Measurements from ENCODE around the gene PLEKHN1. TPM values are rescaled to one million over a fixed set of nuclear protein-coding genes. Genes with fewer than 3 reads are reported as not detected.

The PLEKHN1 gene
- total RNA-seq, 6 experiments from 2014 or later, result 0.11 to 2.4 (median 0.26) TPM; not detected in 1

- DNase-seq, result peak in 1 of 3 donors; percentile 60
- Histone ChIP-seq H3K4me1 (peaks cover 0 to 30% (median 0%) of the 10 kb centered on the region in 4 donors), H3K27ac (no peak overlapping the region), H3K4me3 (no peak overlapping the region), H3K27me3 (peaks cover 0 to 3% of the 10 kb centered on the region in 2 donors), H3K36me3 (no peaks in the 10 kb centered on the region), H3K9me3 (no peaks in the 10 kb centered on the region)
- peak; percentile 31 to 46 (median 42) for TF ChIP-seq CTCF (IDR thresholded peaks at IDR 0.05)
- no peak for TF ChIP-seq POLR2A (IDR thresholded peaks at IDR 0.05)
- intact Hi-C loops (cut with DNase I), result no loop called here
- 44% methylated on average over 20 of the region's 38 CpGs for WGBS (ENCODE audit: insufficient coverage, low coverage, low lambda C conversion rate, missing lambda C conversion rate)
- ATAC-seq, result peak; percentile 70 to 75 (median 73)
These were observed 45.1 kb upstream of the PLEKHN1 start for GRCh38 chr1:921011-921837.

- H3K27me3 ChIP-seq, result peaks cover 0 to 3% of the 10 kb centered on the region in 2 donors
- WGBS (ENCODE audit: insufficient coverage, low coverage, low lambda C conversion rate, missing lambda C conversion rate), result 13% methylated on average over 4 of the region's 72 CpGs
- H3K36me3 ChIP-seq, result no peaks in the 10 kb centered on the region
- DNase-seq (peak; percentile 80 to 85 (median 82)), ATAC-seq (peak; percentile 53 to 74 (median 60))
- no peak for TF ChIP-seq POLR2A (IDR thresholded peaks at IDR 0.05)
- no peak for TF ChIP-seq CTCF (IDR thresholded peaks at IDR 0.05)
- intact Hi-C loops (cut with DNase I), result no loop called here
- H3K9me3 ChIP-seq, result no peaks in the 10 kb centered on the region
- peak within 1 kb of the TSS; percentile 33 to 55 (median 34) for H3K4me3 ChIP-seq
- H3K4me1 ChIP-seq, result peaks cover 0 to 20% (median 0%) of the 10 kb centered on the region in 4 donors
- H3K27ac ChIP-seq, result peak within 1 kb of the TSS in 1 of 3 donors; percentile 13
These were observed 42.9 kb upstream of the PLEKHN1 start, which contains the start of gene SAMD11 for GRCh38 chr1:923131-923990. SAMD11 (plus strand) TSS chr1:923923; CDS start chr1:924432, 509 bp downstream.

DNA sequence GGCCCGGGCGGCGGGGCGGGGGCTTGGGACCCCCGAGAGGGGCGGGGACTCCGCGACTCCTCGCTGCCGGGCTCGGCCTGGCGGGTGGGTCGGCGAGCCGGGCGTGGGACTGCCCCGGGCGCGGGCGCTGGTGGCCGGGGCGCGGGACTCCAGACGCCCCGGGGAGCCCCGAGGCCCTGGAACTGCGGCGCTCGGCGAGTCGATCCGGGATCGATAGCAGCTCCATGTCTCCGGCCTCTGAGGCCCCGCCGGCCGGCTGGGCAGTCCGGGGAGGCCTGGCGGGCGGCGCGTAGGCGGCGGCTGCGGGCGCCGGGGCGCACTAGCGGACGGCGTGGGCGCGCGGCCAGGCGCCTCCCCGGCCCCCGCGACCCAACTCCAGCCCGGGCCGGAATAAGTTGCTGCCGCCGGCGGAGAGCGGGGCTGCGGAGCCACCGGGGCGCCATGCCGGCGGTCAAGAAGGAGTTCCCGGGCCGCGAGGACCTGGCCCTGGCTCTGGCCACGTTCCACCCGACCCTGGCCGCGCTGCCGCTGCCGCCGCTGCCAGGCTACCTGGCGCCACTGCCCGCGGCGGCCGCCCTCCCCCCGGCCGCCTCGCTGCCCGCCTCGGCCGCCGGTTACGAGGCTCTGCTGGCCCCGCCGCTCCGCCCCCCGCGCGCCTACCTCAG, 42.2 kb upstream of the PLEKHN1 start:
- no peak for DNase-seq
- Histone ChIP-seq H3K27ac (peak overlapping the region in 1 of 3 donors; percentile 13), H3K9me3 (no peaks in the 10 kb centered on the region), H3K4me1 (peaks cover 0 to 20% (median 0%) of the 10 kb centered on the region in 4 donors), H3K4me3 (peak overlapping the region; percentile 21 to 55 (median 33)), H3K36me3 (no peaks in the 10 kb centered on the region), H3K27me3 (peaks cover 0 to 3% of the 10 kb centered on the region in 2 donors)
- intact Hi-C loops (cut with DNase I), result no loop called here
- no peak for TF ChIP-seq CTCF (IDR thresholded peaks at IDR 0.05)
- no peak for TF ChIP-seq POLR2A (IDR thresholded peaks at IDR 0.05)
- no CpG with 5 or more reads among the region's 98 CpGs for WGBS (ENCODE audit: insufficient coverage, low coverage, low lambda C conversion rate, missing lambda C conversion rate)
- no peak for ATAC-seq

All from right lobe of liver (tissue), 6 donors.